Hypothalamus (tissue), 51 donors: ENCODE results near the gene FAM193A.

Source experiments
- DNase-seq, 51 donors: peaks; one replicate each; lab custom pipeline; 2025; lab: John Stamatoyannopoulos, UW

The FAM193A gene

DNA sequence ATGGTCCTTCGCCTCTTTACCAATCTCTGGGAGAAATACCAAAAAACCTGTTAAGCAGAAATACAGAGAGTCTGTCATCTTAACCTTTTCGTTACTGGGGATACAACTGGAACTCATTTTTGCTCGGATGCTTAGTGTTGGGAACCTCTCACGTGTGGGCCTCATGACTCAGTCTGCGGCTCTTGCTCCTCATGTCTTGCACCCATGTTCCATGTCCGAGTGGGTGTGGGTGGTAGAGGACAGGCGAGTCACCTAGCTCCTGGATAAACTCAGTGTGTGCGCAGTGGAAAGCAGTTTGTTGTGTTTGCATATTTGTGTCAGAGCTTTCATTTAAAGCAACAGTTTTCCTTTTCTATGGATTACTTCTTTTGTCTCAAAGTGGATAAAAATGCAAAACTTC lies 149.1 kb downstream of the FAM193A start:
- no peak for DNase-seq

DNA sequence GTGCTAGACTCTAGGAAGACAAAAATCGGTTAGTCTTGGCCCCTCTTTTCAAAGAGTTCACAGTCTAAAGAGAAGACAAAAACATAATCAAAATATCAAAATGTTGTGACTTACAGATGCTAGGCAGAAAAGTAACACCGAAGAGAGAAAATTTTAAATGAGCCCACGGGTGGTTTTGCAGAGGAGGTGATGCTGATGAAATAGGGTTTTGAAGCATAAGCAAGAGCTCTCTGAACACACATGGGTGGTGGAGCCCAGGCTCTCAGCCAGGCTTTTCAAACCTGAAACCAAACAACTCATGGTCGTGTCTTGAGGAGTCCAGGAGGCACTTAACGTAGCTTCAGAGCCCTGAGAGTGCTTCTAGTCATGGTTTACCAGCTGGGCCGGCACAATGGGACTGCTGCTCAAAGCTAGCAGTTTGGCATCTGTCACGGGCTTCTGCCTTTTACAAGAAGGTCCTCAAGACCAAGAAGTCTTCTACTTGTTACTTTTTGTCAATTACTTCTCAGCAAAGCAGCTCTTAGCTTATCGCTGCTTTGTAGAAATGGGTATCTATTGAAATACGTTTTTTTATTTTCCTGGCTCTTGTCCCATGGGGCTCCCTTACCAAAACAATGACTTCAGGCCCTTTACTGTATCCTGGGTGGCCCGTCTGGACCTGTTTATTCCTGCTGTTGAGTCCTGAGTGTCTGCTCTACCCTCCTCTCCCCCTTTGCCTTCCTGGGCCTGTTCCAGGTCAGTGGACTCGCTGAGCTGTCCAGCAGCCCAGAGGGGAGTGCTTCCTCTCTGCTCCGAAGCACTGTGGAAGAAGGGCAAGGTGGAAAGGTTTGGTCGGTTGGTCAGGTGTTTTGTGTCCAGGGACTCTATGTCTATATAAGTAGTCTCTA lies 150.2 kb downstream of the FAM193A start:
- DNase-seq = no peak

DNA sequence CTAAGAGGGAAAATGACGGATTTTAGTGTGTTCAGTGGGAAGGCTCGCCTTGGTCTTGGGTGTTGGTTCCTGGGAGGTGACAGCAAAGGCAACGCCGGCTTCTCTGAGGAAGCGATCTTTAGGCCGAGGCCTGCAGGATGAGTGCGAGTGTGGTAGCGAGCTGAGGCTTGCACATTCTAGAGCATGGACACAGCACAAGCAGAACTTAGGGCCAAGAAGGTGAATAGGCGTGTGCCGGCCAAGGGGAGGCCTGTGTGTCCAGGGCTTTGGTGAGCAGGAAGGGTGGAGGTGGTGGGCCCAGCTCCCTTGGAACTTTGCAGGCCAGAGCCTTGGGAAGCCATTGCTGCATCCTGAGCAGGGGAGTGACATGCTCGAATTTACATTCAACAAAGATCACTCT lies 151.8 kb downstream of the FAM193A start:
- no peak for DNase-seq

DNA sequence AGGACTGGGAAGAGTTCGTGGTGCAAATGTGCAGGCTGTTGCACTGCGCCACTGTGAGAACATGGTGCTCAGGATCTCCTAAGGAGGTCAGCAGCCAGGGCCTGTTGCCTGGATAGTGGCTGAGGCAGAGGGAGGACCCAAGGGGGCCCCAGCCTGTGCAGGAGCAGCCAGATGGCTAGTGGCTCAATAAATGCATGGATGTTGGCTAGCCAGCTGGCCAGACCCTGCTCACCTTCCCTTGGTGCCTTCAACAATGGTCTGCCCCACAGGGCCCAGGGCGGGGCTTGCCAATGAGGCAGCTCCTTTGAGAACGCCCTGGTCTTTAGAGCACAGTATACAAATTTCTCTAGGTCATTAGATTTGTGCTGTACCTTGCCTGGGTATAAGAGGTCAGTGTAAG lies 152.2 kb downstream of the FAM193A start:
- DNase-seq = no peak

DNA sequence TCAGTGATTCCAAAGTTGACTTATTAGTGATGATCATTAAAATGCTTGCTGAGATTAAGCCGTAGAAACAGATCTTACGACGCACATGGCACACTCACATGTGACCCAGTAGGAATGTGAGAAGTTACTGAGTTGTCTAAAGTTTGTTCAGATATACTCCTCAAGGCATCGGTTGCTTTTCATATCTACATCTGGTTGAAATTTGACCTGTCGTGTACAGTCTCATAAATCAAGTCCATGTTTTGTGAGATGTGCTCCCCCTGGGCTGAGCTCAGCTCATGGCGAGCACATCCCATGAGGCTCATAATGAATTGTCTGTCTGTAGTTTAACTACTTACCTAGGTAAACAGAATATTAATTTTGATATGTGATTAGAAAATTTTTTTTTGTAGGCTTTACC lies 152.7 kb downstream of the FAM193A start:
- DNase-seq = no peak

DNA sequence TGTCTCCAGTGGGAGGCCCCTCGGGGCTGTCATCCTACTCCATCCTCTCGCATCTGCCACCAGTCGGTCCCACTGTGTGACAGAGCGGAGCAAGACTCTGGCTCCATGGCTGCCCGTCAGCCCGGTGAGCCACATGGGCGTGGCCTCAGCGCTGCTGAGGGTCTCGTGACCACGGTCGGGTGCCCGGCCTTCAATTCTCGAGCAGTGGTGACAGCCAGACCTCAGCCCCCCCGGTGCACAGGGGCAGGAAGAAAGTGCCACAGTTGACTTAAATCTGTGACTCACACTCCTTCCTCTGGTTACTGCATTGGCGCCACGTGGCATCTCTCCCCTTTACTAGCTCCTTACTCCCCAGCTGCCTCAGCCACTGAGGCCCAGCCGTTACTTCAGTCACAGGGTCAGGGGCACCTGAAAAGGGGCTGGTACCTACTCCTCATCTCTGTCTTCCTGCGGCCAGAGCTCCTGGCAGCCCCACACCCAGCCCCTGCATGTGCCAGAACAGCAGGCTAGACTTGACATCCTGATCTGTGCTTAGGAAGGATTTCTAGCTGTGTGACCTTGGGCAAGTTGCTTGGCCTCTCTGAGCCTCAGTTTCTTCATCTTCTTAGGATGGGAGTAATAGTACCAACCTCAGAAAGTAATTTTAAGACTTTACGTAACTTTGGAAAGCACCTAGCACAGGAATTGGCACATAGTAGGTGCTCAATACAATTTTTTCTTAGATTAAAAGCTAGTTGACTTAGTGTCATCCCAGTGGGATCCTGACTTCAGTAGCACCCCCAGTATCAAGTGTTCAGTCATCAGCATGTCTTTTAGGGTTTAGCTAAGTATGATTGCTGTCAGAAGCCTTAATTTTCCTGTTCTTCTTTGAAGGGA lies 153.6 kb downstream of the FAM193A start:
- no peak for DNase-seq

DNA sequence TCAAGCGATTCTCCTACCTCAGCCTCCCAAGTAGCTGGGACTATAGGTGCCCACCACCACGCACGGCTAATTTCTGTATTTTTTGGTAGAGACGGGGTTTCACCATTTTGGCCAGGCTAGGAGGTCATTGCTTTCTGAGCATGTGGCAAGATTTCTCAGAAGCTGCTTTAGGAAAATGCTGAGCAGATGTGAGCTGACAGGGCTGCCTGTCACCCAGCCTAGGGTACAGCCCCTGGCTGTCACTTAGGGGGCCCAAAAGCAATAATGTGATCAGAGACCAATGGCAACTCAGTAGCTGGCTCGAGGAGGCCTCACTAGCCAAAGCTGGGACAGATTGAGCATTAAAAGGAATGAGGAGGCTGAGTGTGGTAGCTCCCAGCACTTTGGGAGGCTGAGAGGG lies 154.9 kb downstream of the FAM193A start:
- DNase-seq = no peak

DNA sequence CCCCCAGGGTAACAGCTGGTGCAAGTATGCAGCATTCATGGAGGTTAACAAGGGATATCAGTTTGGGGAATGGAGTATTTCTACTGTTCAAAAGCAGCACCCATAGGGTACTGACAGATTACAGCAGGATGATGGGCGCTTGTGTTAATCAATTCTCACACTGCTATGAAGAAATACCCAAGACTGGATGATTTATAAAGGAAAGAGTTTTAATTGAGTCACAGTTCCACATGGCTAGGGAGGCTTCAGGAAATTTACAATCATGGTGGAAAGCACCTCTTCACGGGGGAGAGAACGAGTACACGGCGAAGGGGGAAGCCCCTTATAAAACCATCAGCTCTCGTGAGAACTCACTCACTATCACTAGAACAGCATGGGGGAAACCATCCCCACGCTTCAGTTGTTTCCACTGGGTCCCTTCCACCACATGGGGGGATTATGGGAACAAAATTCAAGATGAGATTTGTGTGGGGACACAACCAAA lies 155.5 kb downstream of the FAM193A start:
- no peak for DNase-seq

DNA sequence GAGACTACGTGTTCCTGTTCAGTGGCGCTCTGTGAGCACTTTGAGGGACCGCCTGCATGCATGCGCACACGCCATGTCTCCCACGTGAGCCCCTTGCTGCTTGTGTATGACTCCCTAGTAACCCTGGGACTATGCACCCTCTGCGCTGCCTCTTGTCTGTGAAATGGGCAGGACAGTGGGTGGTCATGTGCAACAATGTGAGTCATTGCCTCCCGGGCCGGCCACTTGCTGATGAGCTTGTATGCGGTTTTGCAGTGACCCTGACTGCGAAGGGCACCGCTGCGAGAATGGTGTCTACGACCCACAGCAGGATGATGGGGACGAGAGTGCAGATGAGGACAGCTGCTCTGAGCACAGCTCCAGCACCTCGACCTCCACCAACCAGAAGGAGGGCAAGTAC lies 158.2 kb downstream of the FAM193A start:
- DNase-seq = no peak

DNA sequence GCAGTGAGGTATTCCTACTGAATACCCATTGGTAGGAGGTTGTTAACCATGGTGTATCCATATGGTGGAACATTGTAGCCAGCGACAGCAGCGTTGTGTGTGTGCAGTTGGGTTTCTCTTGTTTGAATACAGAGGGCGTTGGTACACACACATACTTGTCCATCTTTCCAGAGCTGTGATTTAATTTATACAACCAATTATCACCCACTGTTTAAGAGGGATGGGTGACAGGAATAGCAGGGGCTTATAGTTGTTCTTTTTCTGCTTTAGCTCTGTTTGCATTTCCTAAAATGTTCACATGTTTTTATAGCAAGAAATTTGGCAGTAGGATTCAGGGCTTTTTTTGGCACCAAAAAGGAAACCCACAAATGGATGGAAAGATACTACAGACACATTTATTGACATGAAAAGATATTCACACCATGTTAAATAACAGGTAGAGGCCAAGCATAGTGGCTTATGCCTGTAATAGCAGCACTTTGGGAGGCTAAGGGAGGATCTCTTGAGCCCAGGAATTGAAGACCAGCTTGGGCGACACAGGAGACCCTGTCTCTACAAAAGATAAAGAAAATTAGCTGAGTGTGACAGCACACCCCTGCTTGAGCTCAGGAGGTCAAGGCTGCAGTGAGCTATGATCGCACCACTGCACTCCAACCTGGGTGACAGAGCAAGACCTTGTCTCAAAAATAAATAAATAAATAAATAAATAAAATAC lies 159.1 kb downstream of the FAM193A start:
- DNase-seq = no peak

DNA sequence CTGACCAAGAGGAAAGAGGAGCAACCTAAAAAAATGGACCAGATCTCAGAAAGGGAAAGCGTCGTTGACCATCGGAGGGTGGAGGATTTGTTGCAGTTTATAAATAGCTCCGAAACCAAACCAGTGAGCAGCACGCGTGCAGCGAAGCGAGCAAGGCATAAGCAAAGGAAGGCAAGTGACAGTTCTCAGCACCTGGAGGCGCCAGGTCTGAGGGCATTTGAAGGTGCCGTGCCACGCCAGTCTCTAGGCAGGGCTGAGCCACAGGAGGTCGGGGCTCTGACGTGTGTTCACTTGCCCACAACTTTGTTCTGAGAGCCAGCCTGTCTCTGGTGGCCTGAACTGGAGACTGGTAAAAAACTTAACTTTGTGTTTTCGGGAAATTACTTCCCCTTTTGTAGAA lies 160.0 kb downstream of the FAM193A start:
- DNase-seq = no peak

DNA sequence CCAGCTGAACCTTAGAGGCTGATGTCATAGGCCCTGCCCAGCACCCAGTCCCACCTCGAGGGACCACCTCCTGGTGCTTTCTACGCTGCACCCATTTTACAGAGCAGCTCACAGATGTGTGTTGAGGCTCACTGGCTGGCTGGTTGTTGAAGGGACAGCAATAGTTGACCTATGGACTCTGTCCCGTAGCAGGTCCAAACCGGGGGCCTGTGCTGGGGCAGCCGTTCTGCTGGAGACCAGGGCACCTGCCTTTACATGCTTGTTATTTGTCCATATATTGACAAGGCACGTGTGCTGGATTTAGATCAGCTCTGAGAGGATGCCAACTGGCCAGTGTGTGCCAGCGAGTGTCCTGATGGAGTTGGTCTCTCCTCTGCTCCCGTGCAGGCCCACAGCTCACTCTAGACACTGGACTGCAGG lies 161.6 kb downstream of the FAM193A start:
- no peak for DNase-seq

DNA sequence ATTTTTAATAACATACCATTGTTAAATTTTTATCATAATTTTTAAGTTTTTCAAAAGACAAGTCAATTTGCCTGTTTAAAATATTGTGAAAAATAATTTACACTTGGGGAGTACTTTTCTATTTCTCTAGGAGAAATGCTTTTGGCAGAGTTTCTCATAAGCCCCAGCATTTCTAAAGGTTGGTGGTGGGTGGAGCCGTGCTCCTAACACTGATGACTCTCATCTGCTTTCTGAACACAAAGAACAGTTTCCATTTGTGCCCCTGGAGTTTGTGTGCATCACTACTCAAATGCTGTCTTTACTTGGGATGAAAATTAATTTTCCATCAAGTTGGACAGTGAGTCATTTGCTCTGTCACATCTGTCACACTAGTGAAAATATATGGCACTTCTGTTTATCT lies 162.1 kb downstream of the FAM193A start:
- peak in 1 of 51 donors; percentile 20 for DNase-seq

DNA sequence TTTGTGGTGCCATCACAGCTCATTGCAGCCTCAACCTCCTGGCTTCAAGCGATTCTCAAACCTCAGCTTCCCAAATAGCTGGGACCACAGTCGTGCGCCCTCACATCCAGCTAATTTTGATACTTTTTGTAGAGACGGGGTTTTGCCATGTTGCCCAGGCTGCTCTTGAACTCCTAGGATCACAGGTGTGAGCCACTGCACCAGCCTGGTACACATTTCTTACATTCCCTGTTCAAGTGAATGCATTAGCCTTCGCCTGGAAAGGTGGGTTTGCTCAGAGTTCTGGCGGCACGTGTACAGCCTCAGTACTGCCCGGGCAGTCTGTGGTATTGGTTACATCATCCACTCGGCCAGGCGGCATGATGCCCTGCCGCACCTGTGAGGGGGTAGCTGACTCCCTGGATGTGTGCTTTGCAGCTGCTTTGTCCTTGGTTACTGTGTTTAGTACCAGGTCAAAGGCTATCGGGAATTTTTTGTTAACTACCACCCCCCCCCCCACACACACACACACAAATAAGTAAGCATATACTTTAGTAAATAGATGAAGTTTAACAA lies 162.6 kb downstream of the FAM193A start:
- no peak for DNase-seq

DNA sequence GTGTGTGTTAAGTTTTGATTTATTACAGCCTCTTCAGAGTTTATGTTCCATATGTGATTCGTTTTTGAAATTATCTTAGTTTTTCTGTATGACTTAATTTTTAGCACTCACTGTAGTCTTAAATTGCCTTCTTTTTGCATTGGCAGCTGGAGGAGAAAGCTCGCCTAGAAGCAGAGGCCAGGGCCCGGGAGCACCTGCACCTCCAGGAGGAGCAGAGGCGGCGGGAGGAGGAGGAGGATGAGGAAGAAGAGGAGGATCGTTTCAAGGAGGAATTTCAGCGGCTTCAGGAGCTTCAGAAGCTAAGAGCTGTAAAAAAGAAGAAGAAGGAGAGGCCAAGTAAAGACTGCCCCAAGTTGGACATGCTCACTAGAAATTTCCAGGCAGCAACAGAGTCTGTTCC lies 163.1 kb downstream of the FAM193A start:
- no peak for DNase-seq

DNA sequence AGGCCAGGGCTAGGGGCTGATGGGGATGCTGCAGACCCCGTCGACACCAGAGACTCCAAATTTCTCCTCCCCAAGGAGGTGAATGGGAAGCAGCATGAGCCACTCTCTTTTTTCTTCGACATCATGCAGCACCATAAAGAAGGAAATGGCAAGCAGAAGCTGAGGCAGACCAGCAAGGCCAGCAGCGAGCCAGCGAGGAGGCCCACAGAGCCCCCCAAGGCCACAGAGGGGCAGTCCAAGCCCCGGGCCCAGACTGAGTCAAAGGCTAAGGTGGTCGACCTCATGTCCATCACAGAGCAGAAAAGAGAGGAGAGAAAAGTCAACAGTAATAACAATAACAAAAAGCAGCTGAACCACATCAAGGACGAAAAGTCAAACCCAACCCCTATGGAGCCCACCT lies 163.6 kb downstream of the FAM193A start:
- DNase-seq = no peak

DNA sequence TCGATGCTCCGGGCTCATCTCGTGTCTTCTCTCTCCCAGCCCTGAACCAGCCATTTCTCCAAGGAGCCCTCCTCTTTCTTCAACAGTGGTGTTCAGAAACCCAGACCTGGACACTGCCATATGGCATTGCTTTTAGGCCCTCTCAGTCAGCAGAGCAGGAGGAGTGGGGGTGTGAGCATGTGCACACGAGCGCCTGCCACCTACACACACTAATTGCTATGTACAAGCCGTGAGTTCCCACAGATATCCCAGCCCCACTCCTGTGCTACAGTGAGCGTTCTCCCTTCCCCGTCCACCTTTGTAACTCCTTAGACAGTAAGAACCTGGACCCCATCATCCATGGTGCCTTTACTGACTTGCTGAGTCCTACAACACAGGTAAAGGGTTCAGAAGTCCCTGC lies 165.9 kb downstream of the FAM193A start:
- no peak for DNase-seq

DNA sequence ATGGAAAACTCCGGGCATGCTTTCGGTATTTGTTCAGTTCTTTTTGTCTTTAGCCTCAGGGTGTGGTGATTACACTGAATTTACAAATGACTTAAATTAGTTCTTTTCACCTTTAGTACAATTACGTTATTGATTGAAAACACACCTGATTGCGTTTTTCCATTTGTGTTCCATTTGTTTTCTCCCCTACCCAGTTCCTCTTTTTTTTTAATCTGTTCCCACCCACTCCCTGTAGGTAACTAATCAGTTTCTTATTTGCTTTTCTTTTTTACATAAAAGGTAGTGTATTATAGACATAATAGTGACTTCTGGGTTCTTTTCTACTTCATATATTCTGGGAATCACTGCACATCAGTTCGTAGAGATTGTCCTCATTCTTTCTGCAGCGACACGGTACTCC lies 166.3 kb downstream of the FAM193A start:
- no peak for DNase-seq

DNA sequence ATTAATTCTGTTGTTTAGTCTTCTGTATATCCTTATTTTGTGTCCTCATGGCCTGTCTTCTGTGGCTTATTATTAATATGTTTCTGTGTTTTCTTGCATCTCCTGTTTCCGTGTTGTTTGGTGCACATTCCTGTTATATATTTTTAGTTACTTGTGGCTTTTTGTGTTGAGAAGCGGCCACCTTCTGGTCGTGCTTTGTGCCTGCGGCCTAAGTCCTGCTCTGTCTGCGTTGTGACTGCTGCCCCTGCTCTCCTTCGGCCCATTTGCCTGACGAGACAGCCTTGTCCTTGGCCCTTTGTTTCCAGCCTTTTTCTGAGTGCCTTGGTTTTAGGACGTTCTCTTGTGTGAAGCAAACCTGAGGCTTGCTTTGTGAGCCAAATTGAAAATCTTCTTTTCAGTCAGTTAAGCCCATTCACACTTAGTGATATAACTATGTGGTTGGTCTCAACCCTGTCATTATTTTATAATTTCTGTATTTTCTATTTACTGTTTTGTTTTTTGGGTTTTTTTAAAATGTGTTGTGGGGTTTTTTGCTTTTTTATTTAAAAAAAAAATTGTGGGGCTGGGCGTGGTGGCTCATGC lies 175.9 kb downstream of the FAM193A start:
- no peak for DNase-seq

DNA sequence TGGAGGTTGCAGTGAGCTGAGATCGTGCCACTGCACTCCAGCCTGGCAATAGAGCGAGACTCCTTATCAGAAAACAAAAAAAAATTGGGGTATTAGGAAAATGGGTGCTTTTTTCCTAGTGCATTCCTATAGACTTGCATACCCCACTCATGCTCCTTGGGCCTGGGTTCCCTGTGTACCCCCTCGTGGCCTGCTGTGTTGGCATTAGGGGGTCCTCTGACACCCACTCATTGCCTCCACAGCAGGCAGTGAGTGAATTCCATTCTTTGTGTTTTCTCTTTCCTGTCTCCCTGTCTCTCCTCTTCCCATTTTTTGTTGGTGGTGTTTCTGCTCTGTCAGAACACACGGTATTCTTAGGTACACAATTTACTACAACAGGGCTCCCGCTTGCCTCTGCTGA lies 176.9 kb downstream of the FAM193A start:
- no peak for DNase-seq
